ENCODE data around the gene HAPSTR1. TPM values are rescaled to one million over a fixed set of nuclear protein-coding genes. Genes with fewer than 3 reads are reported as not detected.

HAPSTR1 gene
- total RNA-seq, 5 donors from 2014 or later (not counting 1 experiment from before 2014, with no cell fraction given): 79.3 to 123 (median 87.1) TPM

GRCh38 chr16:9047689-9048301 is 43.6 kb upstream of the HAPSTR1 start:
- Histone ChIP-seq H3K4me3 (ENCODE audit: control insufficient read depth in 1 of 2, extremely low read depth in 1 of 2, low read length in 1 of 2) (no peak overlapping the region), H3K36me3 (ENCODE audit: control insufficient read depth in 2 of 2, extremely low read depth in 1 of 2, insufficient read depth in 1 of 2, low read length in 1 of 2) (no peaks in the 10 kb centered on the region), H3K9me3 (no peaks in the 10 kb centered on the region), H3K4me1 (ENCODE audit: control insufficient read depth in 1 of 2, extremely low read depth in 1 of 2, insufficient read depth in 2 of 2, low read length in 2 of 2) (peaks cover 0 to 8% of the 10 kb centered on the region in 2 experiments), H3K27ac (ENCODE audit: low read length) (no peak overlapping the region), H3K27me3 (replicated peaks in 1 of 2; ENCODE audit: control insufficient read depth in 2 of 2, extremely low read depth in 1 of 2, insufficient read depth in 2 of 2, low read length in 1 of 2) (peaks cover 0 to 16% of the 10 kb centered on the region in 2 experiments)
- H3K27me3 Mint-ChIP-seq: peaks cover 0 to 10% of the 10 kb centered on the region in 2 donors
- DNase-seq (peak in 2 of 35 experiments; percentile 13 to 15), ATAC-seq (replicated peaks in 1 of 4) (peak in 2 of 4 experiments; percentile 58 to 63)
- CTCF ChIA-PET: no interaction called here
- peaks cover 2 to 12% (median 4%) of the 10 kb centered on the region in 3 donors for H3K9me3 Mint-ChIP-seq
- peaks cover 0 to 9% (median 5%) of the 10 kb centered on the region in 3 donors for H3K4me1 Mint-ChIP-seq
- peaks cover 2% of the 10 kb centered on the region for H3K36me3 Mint-ChIP-seq
- H3K4me3 Mint-ChIP-seq: no peak overlapping the region
- WGBS (ENCODE audit: insufficient coverage): 40% methylated on average over 1 of the region's 7 CpGs
- no peak overlapping the region for H3K27ac Mint-ChIP-seq
- POLR2A ChIA-PET: no interaction called here

GRCh38 chr16:9048302-9048700 is 43.1 kb upstream of the HAPSTR1 start:
- H3K36me3 Mint-ChIP-seq: peaks cover 2% of the 10 kb centered on the region
- DNase-seq (no peak), ATAC-seq (replicated peaks in 1 of 4) (no peak)
- peaks cover 0 to 21% of the 10 kb centered on the region in 2 experiments for H3K27me3 ChIP-seq (replicated peaks in 1 of 2; ENCODE audit: control insufficient read depth in 2 of 2, extremely low read depth in 1 of 2, insufficient read depth in 2 of 2, low read length in 1 of 2)
- H3K27ac ChIP-seq (ENCODE audit: low read length): no peak overlapping the region
- H3K9me3 Mint-ChIP-seq: peaks cover 2 to 12% (median 4%) of the 10 kb centered on the region in 3 donors
- POLR2A ChIA-PET: no interaction called here
- H3K36me3 ChIP-seq (ENCODE audit: control insufficient read depth in 2 of 2, extremely low read depth in 1 of 2, insufficient read depth in 1 of 2, low read length in 1 of 2): no peaks in the 10 kb centered on the region
- H3K27me3 Mint-ChIP-seq: peaks cover under 1 to 13% of the 10 kb centered on the region in 2 donors
- 100% methylated on average over 1 of the region's 4 CpGs for WGBS (ENCODE audit: insufficient coverage)
- H3K27ac Mint-ChIP-seq: no peak overlapping the region
- H3K4me3 Mint-ChIP-seq: no peak overlapping the region
- no peak overlapping the region for H3K4me3 ChIP-seq (ENCODE audit: control insufficient read depth in 1 of 2, extremely low read depth in 1 of 2, low read length in 1 of 2)
- CTCF ChIA-PET: no interaction called here
- H3K4me1 ChIP-seq (ENCODE audit: control insufficient read depth in 1 of 2, extremely low read depth in 1 of 2, insufficient read depth in 2 of 2, low read length in 2 of 2): peaks cover 0 to 8% of the 10 kb centered on the region in 2 experiments
- no peaks in the 10 kb centered on the region for H3K9me3 ChIP-seq
- peaks cover 0 to 9% (median 5%) of the 10 kb centered on the region in 3 donors for H3K4me1 Mint-ChIP-seq

- DNase-seq (no peak), ATAC-seq (replicated peaks in 1 of 4) (no peak)
- POLR2A ChIA-PET: interaction anchor here in 1 of 2 donors (0.6 kb wide), 1 partner anchor 10 kb away, joined by 3 read pairs; no protein-coding TSS in a partner anchor
- no peak overlapping the region for H3K27ac ChIP-seq (ENCODE audit: low read length)
- Mint-ChIP-seq H3K27ac (no peak overlapping the region), H3K27me3 (peaks cover 3 to 17% of the 10 kb centered on the region in 2 donors), H3K36me3 (peaks cover 2% of the 10 kb centered on the region), H3K4me1 (peaks cover 0 to 9% (median 5%) of the 10 kb centered on the region in 3 donors), H3K9me3 (peaks cover 2 to 12% (median 4%) of the 10 kb centered on the region in 3 donors), H3K4me3 (no peak overlapping the region)
- WGBS (ENCODE audit: insufficient coverage): 100% methylated on average over 1 of the region's 7 CpGs
- H3K4me1 ChIP-seq (ENCODE audit: control insufficient read depth in 1 of 2, extremely low read depth in 1 of 2, insufficient read depth in 2 of 2, low read length in 2 of 2): peaks cover 0 to 8% of the 10 kb centered on the region in 2 experiments
- H3K27me3 ChIP-seq (replicated peaks in 1 of 2; ENCODE audit: control insufficient read depth in 2 of 2, extremely low read depth in 1 of 2, insufficient read depth in 2 of 2, low read length in 1 of 2): peaks cover 0 to 25% of the 10 kb centered on the region in 2 experiments
- no peaks in the 10 kb centered on the region for H3K9me3 ChIP-seq
- no peak overlapping the region for H3K4me3 ChIP-seq (ENCODE audit: control insufficient read depth in 1 of 2, extremely low read depth in 1 of 2, low read length in 1 of 2)
- H3K36me3 ChIP-seq (ENCODE audit: control insufficient read depth in 2 of 2, extremely low read depth in 1 of 2, insufficient read depth in 1 of 2, low read length in 1 of 2): no peaks in the 10 kb centered on the region
- CTCF ChIA-PET: no interaction called here
Observed at GRCh38 chr16:9049241-9049640, 42.2 kb upstream of the HAPSTR1 start.

- CTCF ChIA-PET: no interaction called here
- peaks cover 3 to 17% of the 10 kb centered on the region in 2 donors for H3K27me3 Mint-ChIP-seq
Observed at GRCh38 chr16:9050102-9050830, 41.2 kb upstream of the HAPSTR1 start.

GRCh38 chr16:9053006-9053601 is 38.3 kb upstream of the HAPSTR1 start:
- Mint-ChIP-seq H3K9me3 (no peaks in the 10 kb centered on the region), H3K4me1 (peaks cover 0 to 1% (median under 1%) of the 10 kb centered on the region in 3 donors), H3K27ac (no peak overlapping the region), H3K36me3 (no peaks in the 10 kb centered on the region), H3K4me3 (no peak overlapping the region), H3K27me3 (peaks cover 3 to 17% of the 10 kb centered on the region in 2 donors)
- ChIA-PET CTCF (interaction anchor here (0.6 to 1.4 kb wide), 2 partner anchors 37 to 44 kb away, joined by 3 to 5 read pairs; no protein-coding TSS in a partner anchor), POLR2A (interaction anchor here in 1 of 2 donors (0.7 kb wide), 1 partner anchor 26 kb away, joined by 14 read pairs; no protein-coding TSS in a partner anchor)
- ATAC-seq (replicated peaks in 1 of 4) (no peak), DNase-seq (peak in 1 of 35 experiments; percentile 16)
- Histone ChIP-seq H3K27ac (ENCODE audit: low read length) (no peak overlapping the region), H3K4me3 (ENCODE audit: control insufficient read depth in 1 of 2, extremely low read depth in 1 of 2, low read length in 1 of 2) (no peak overlapping the region), H3K4me1 (ENCODE audit: control insufficient read depth in 1 of 2, extremely low read depth in 1 of 2, insufficient read depth in 2 of 2, low read length in 2 of 2) (peaks cover 0 to 1% of the 10 kb centered on the region in 2 experiments), H3K36me3 (ENCODE audit: control insufficient read depth in 2 of 2, extremely low read depth in 1 of 2, insufficient read depth in 1 of 2, low read length in 1 of 2) (no peaks in the 10 kb centered on the region), H3K27me3 (replicated peaks in 1 of 2; ENCODE audit: control insufficient read depth in 2 of 2, extremely low read depth in 1 of 2, insufficient read depth in 2 of 2, low read length in 1 of 2) (peaks cover 0 to 29% of the 10 kb centered on the region in 2 experiments), H3K9me3 (no peaks in the 10 kb centered on the region)
- WGBS (ENCODE audit: insufficient coverage): 54% methylated on average over 8 of the region's 9 CpGs

More at GRCh38 chr16:9050102-9050830, 41.2 kb upstream of the HAPSTR1 start:
- H3K4me3 ChIP-seq (ENCODE audit: control insufficient read depth in 1 of 2, extremely low read depth in 1 of 2, low read length in 1 of 2): no peak overlapping the region
- H3K9me3 ChIP-seq: no peaks in the 10 kb centered on the region
- peaks cover 2 to 12% (median 4%) of the 10 kb centered on the region in 3 donors for H3K9me3 Mint-ChIP-seq
- H3K4me1 ChIP-seq (ENCODE audit: control insufficient read depth in 1 of 2, extremely low read depth in 1 of 2, insufficient read depth in 2 of 2, low read length in 2 of 2): peaks cover 0 to 8% of the 10 kb centered on the region in 2 experiments
- ATAC-seq (replicated peaks in 1 of 4) (no peak), DNase-seq (peak in 8 of 35 experiments; percentile 1 to 30 (median 5))
- peaks cover 0 to 25% of the 10 kb centered on the region in 2 experiments for H3K27me3 ChIP-seq (replicated peaks in 1 of 2; ENCODE audit: control insufficient read depth in 2 of 2, extremely low read depth in 1 of 2, insufficient read depth in 2 of 2, low read length in 1 of 2)
- peaks cover 2% of the 10 kb centered on the region for H3K36me3 Mint-ChIP-seq
- no peak overlapping the region for H3K27ac ChIP-seq (ENCODE audit: low read length)
- H3K4me3 Mint-ChIP-seq: no peak overlapping the region
- POLR2A ChIA-PET: interaction anchor here in 1 of 2 donors (0.6 kb wide), 1 partner anchor 56 kb away, joined by 4 read pairs; no protein-coding TSS in a partner anchor
- H3K36me3 ChIP-seq (ENCODE audit: control insufficient read depth in 2 of 2, extremely low read depth in 1 of 2, insufficient read depth in 1 of 2, low read length in 1 of 2): no peaks in the 10 kb centered on the region
- no peak overlapping the region for H3K27ac Mint-ChIP-seq
- H3K4me1 Mint-ChIP-seq: peaks cover 0 to 9% (median 5%) of the 10 kb centered on the region in 3 donors
- 56% methylated on average over 16 of the region's 20 CpGs for WGBS (ENCODE audit: insufficient coverage)

- Histone ChIP-seq H3K27me3 (replicated peaks in 1 of 2; ENCODE audit: control insufficient read depth in 2 of 2, extremely low read depth in 1 of 2, insufficient read depth in 2 of 2, low read length in 1 of 2) (peaks cover 0 to 29% of the 10 kb centered on the region in 2 experiments), H3K4me1 (ENCODE audit: control insufficient read depth in 1 of 2, extremely low read depth in 1 of 2, insufficient read depth in 2 of 2, low read length in 2 of 2) (no peaks in the 10 kb centered on the region), H3K27ac (ENCODE audit: low read length) (no peak overlapping the region), H3K9me3 (no peaks in the 10 kb centered on the region), H3K4me3 (ENCODE audit: control insufficient read depth in 1 of 2, extremely low read depth in 1 of 2, low read length in 1 of 2) (no peak overlapping the region), H3K36me3 (ENCODE audit: control insufficient read depth in 2 of 2, extremely low read depth in 1 of 2, insufficient read depth in 1 of 2, low read length in 1 of 2) (no peaks in the 10 kb centered on the region)
- Mint-ChIP-seq H3K9me3 (no peaks in the 10 kb centered on the region), H3K36me3 (no peaks in the 10 kb centered on the region), H3K27ac (no peak overlapping the region), H3K27me3 (peaks cover 3 to 17% of the 10 kb centered on the region in 2 donors), H3K4me3 (no peak overlapping the region), H3K4me1 (no peaks in the 10 kb centered on the region)
- whole genome bisulfite sequencing (ENCODE audit: insufficient coverage): no CpG with 5 or more reads among the region's 4 CpGs
- POLR2A ChIA-PET: interaction anchor here in 1 of 2 donors (0.6 to 0.7 kb wide), 2 partner anchors 48 to 54 kb away, joined by 3 to 4 read pairs; no protein-coding TSS in a partner anchor
- ATAC-seq (replicated peaks in 1 of 4): no peak
- DNase-seq: no peak
- CTCF ChIA-PET: no interaction called here
Observed at GRCh38 chr16:9054460-9054859, 37.0 kb upstream of the HAPSTR1 start.
